ENCODE results near the gene LTO1. TPM values are rescaled to one million over a fixed set of nuclear protein-coding genes. Genes with fewer than 3 reads are reported as not detected.

LTO1 gene
- total and polyA plus RNA-seq, 2 experiments from 2014 or later: 20.1 to 23.3 TPM

- Histone ChIP-seq H3K4me2 (no peak overlapping the region), H3K27ac (ENCODE audit: low read depth) (no peak overlapping the region), H3F3A (replicated peaks; ENCODE audit: low read depth) (peaks cover 11% of the 10 kb centered on the region; the same call in 1 of the 2 replicates), H4K20me1 (replicated peaks; ENCODE audit: insufficient read depth) (no peaks in the 10 kb centered on the region), H3K4me1 (ENCODE audit: insufficient read depth) (peaks cover 13% of the 10 kb centered on the region), H2AFZ (no peak overlapping the region), H3K79me2 (replicated peaks; ENCODE audit: insufficient read depth) (no peaks in the 10 kb centered on the region), H3K36me3 (ENCODE audit: insufficient read depth) (no peaks in the 10 kb centered on the region), H3K9me2 (ENCODE audit: insufficient read depth) (no peaks in the 10 kb centered on the region), H3K4me3 (no peak overlapping the region), H3K27me3 (ENCODE audit: insufficient read depth) (peaks cover 30% of the 10 kb centered on the region)
- Mint-ChIP-seq H3K9me3 (peaks cover 13% of the 10 kb centered on the region), H3K36me3 (ENCODE audit: low read depth) (peaks cover 8% of the 10 kb centered on the region; the same call in 2 of the 3 replicates), H3K4me1 (peaks cover 8% of the 10 kb centered on the region; the same call in 2 of the 3 replicates), H3K4me3 (no peak overlapping the region), H3K27ac (no peak overlapping the region), H3K27me3 (ENCODE audit: insufficient read depth, low read depth, poor library complexity) (peaks cover 36% of the 10 kb centered on the region)
- ATAC-seq (no peak), DNase-seq (ENCODE audit: low spot score) (no peak)
- TF ChIP-seq EZH2 (IDR thresholded peaks at IDR 0.05; ENCODE audit: low read depth, unreplicated experiment) (no peak), STAT1 (IDR thresholded peaks at IDR 0.05; ENCODE audit: unreplicated experiment) (no peak), EZH2phosphoT487 (IDR thresholded peaks at IDR 0.05; ENCODE audit: unreplicated experiment) (no peak), NANOG (IDR thresholded peaks at IDR 0.05; ENCODE audit: borderline replicate concordance) (no peak), POLR2AphosphoS5 (IDR thresholded peaks at IDR 0.05; ENCODE audit: low read depth) (no peak), JUNB (IDR thresholded peaks at IDR 0.05; ENCODE audit: unreplicated experiment) (no peak), ZNF114 (CRISPR knock-in tag; IDR thresholded peaks at IDR 0.05) (no peak), CTCF (conservative IDR thresholded peaks at IDR 0.05; ENCODE audit: low read depth in 2 of 2) (no peak), ZNF462 (CRISPR knock-in tag; IDR thresholded peaks at IDR 0.05) (no peak), ZNF331 (CRISPR knock-in tag; IDR thresholded peaks at IDR 0.05; ENCODE audit: low read depth) (no peak), CREB1 (CRISPR knock-in tag; IDR thresholded peaks at IDR 0.05; ENCODE audit: low read depth) (no peak)
- TF ChIP-seq, protein P1, sequence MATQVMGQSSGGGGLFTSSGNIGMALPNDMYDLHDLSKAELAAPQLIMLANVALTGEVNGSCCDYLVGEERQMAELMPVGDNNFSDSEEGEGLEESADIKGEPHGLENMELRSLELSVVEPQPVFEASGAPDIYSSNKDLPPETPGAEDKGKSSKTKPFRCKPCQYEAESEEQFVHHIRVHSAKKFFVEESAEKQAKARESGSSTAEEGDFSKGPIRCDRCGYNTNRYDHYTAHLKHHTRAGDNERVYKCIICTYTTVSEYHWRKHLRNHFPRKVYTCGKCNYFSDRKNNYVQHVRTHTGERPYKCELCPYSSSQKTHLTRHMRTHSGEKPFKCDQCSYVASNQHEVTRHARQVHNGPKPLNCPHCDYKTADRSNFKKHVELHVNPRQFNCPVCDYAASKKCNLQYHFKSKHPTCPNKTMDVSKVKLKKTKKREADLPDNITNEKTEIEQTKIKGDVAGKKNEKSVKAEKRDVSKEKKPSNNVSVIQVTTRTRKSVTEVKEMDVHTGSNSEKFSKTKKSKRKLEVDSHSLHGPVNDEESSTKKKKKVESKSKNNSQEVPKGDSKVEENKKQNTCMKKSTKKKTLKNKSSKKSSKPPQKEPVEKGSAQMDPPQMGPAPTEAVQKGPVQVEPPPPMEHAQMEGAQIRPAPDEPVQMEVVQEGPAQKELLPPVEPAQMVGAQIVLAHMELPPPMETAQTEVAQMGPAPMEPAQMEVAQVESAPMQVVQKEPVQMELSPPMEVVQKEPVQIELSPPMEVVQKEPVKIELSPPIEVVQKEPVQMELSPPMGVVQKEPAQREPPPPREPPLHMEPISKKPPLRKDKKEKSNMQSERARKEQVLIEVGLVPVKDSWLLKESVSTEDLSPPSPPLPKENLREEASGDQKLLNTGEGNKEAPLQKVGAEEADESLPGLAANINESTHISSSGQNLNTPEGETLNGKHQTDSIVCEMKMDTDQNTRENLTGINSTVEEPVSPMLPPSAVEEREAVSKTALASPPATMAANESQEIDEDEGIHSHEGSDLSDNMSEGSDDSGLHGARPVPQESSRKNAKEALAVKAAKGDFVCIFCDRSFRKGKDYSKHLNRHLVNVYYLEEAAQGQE (IDR thresholded peaks at IDR 0.05; ENCODE audit: unreplicated experiment): no peak
- TF ChIP-seq, protein P2, sequence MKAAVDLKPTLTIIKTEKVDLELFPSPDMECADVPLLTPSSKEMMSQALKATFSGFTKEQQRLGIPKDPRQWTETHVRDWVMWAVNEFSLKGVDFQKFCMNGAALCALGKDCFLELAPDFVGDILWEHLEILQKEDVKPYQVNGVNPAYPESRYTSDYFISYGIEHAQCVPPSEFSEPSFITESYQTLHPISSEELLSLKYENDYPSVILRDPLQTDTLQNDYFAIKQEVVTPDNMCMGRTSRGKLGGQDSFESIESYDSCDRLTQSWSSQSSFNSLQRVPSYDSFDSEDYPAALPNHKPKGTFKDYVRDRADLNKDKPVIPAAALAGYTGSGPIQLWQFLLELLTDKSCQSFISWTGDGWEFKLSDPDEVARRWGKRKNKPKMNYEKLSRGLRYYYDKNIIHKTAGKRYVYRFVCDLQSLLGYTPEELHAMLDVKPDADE (IDR thresholded peaks at IDR 0.05): no peak
These were observed 40.6 kb downstream of the LTO1 start for GRCh38 chr11:69634590-69634989.

Measured in GM23338 (cell line).